Measurements from ENCODE around the gene ADGRF1.

Gene ADGRF1

GRCh38 chr6:47029865-47030561, 12.1 kb downstream of the ADGRF1 start:
- H3K4me3 ChIP-seq (replicated peaks; ENCODE audit: insufficient read depth, low read length), result no peak overlapping the region
- no peak overlapping the region for H3K27ac ChIP-seq (replicated peaks)
- TF ChIP-seq REST (IDR thresholded peaks at IDR 0.05; ENCODE audit: insufficient replicate concordance, low read depth) (no peak), SPI1 (IDR thresholded peaks at IDR 0.05; ENCODE audit: borderline replicate concordance, low read depth) (no peak), GABPA (IDR thresholded peaks at IDR 0.05; ENCODE audit: low read depth) (no peak), CTCF (IDR thresholded peaks at IDR 0.05; ENCODE audit: insufficient read depth, low read length) (no peak), POLR2AphosphoS5 (IDR thresholded peaks at IDR 0.05; ENCODE audit: low read depth) (no peak)
- H3K27me3 ChIP-seq (ENCODE audit: insufficient read depth, poor library complexity, severe bottlenecking), result peaks cover 8% of the 10 kb centered on the region
- DNase-seq (ENCODE audit: low read depth in 1 of 2, low spot score in 1 of 2), result no peak

- H3K4me3 ChIP-seq (replicated peaks; ENCODE audit: insufficient read depth, low read length), result no peak overlapping the region
- no peak overlapping the region for H3K27ac ChIP-seq (replicated peaks)
- no peak for TF ChIP-seq REST (IDR thresholded peaks at IDR 0.05; ENCODE audit: insufficient replicate concordance, low read depth)
- no peak for TF ChIP-seq POLR2AphosphoS5 (IDR thresholded peaks at IDR 0.05; ENCODE audit: low read depth)
- no peak for DNase-seq (ENCODE audit: low read depth in 1 of 2, low spot score in 1 of 2)
- peaks cover 3% of the 10 kb centered on the region for H3K27me3 ChIP-seq (ENCODE audit: insufficient read depth, poor library complexity, severe bottlenecking)
These were observed 13.2 kb downstream of the ADGRF1 start for GRCh38 chr6:47028835-47029360.

- no peaks in the 10 kb centered on the region for H3K27me3 ChIP-seq (ENCODE audit: insufficient read depth, poor library complexity, severe bottlenecking)
- no peak overlapping the region for H3K4me3 ChIP-seq (replicated peaks; ENCODE audit: insufficient read depth, low read length)
- no peak overlapping the region for H3K27ac ChIP-seq (replicated peaks)
- no peak for DNase-seq (ENCODE audit: low read depth in 1 of 2, low spot score in 1 of 2)
- TF ChIP-seq CTCF (IDR thresholded peaks at IDR 0.05; ENCODE audit: insufficient read depth, low read length) (no peak), SPI1 (IDR thresholded peaks at IDR 0.05; ENCODE audit: borderline replicate concordance, low read depth) (no peak), GABPA (IDR thresholded peaks at IDR 0.05; ENCODE audit: low read depth) (no peak), POLR2AphosphoS5 (IDR thresholded peaks at IDR 0.05; ENCODE audit: low read depth) (no peak), REST (IDR thresholded peaks at IDR 0.05; ENCODE audit: insufficient replicate concordance, low read depth) (no peak)
These were observed 14.8 kb downstream of the ADGRF1 start for GRCh38 chr6:47027315-47027714.

All from HL-60 (cell line).